ENCODE data around the gene CLIC3.

- TF ChIP-seq CTCF (IDR thresholded peaks at IDR 0.05) (no peak), POLR2A (IDR thresholded peaks at IDR 0.05) (no peak)
Measured at GRCh38 chr9:136978865-136979544, 17.4 kb downstream of the CLIC3 start.

All from esophagus squamous epithelium (tissue), 4 donors.